Right lobe of liver (tissue), 6 donors: ENCODE measurements around the gene LPO. TPM values are rescaled to one million over a fixed set of nuclear protein-coding genes. Genes with fewer than 3 reads are reported as not detected.

Experiments
- ATAC-seq, 4 donors: fragments of 200-7000 bp; cut with Tn5 transposase; one replicate each; pipeline ENCODE4 v1.9.1; 2020; ENCODE audit warnings: mild to moderate bottlenecking in 4 of 4, moderate library complexity in 4 of 4
- DNase-seq, 3 donors: peaks; one replicate each; pipeline ENCODE4 v3.0.0-alpha.2; 2020
- H3K27ac ChIP-seq, 3 donors: fragments of 200-600 bp; one replicate each; pipeline ENCODE4 v1.8.0; 2022
- H3K27me3 ChIP-seq, 2 donors: fragments of 200-600 bp; one replicate each; pipeline ENCODE4 v1.8.0; 2022
- H3K36me3 ChIP-seq, 4 donors: fragments of 200-600 bp; sonication (generic) in 1 of 4; one replicate each; pipeline versions ENCODE4 v1.5.1 to v1.8.0; 2017 to 2022; ENCODE audit warnings: control low read depth in 1 of 4
- H3K4me1 ChIP-seq, 4 donors: fragments of 200-600 bp; sonication (generic) in 1 of 4; one replicate each; pipeline versions ENCODE4 v1.5.1 to v1.8.0; 2017 to 2022; ENCODE audit warnings: control low read depth in 1 of 4
- H3K4me3 ChIP-seq, 3 donors: fragments of 200-600 bp; one replicate each; pipeline ENCODE4 v1.8.0; 2022
- H3K9me3 ChIP-seq, 4 donors: fragments of 200-600 bp; sonication (generic) in 1 of 4; one replicate each; pipeline versions ENCODE4 v1.5.1 to v1.8.0; 2017 to 2022; ENCODE audit warnings: control low read depth in 1 of 4
- CTCF ChIP-seq, 4 donors: fragments of 200-600 bp in 3 of 4; fragments of 450-650 bp in 1 of 4; IDR thresholded peaks; one replicate each; pipeline versions ENCODE4 v1.5.1 to v1.8.0; 2016 to 2022; ENCODE audit warnings: antibody characterized with exemption in 4 of 4, mild to moderate bottlenecking in 2 of 4
- POLR2A ChIP-seq: fragments of 450-650 bp; IDR thresholded peaks from one replicate; pipeline ENCODE4 v1.6.1; 2017; ENCODE audit warnings: antibody characterized with exemption, mild to moderate bottlenecking
- WGBS: methylation state at CpG from one replicate; pipeline ENCODE4 v1.1.6; 2018; ENCODE audit warnings: low coverage, low lambda C conversion rate; ENCODE audit not compliant: insufficient coverage; ENCODE audit errors: missing lambda C conversion rate; 5-methylcytosine and 5-hydroxymethylcytosine counted together
- intact Hi-C, 2 donors: fragments of 100-400 bp; cut with DNase I; formaldehyde crosslinking; loops; one replicate each; pipeline versions ENCODE4 v1.11.2 to v1.14.1; 2022
- total RNA-seq, 6 experiments: library from RNA; depleted of rRNA in 2 of 6; stranded (reverse); fragments of >200 nt in 2 of 6; fragmentation: NEBNext Ultra II Directional in 3 of 6; extraction: Animal tissue kit (Norgen Biotek cat#: 25700) in 3 of 6; gene quantifications; one replicate each; pipeline versions ENCODE4 v1.1.0 to v1.2.4, GENCODE V29; 2016 to 2023
- donor health status: DM: no; HTN: yes; CAD: no.
- donor health status: DM: no; HTN: no; CAD: no.
- donor health status: DM: no; HTN: no; CAD: no.
- donor health status: DM: no; HTN: yes; CAD: no.
- donor health status: DM: no; HTN: yes; CAD: no.

The LPO gene
- total RNA-seq, 6 experiments from 2014 or later, result not detected

GRCh38 chr17:58279736-58280479 lies 41.5 kb downstream of the LPO start:
- Histone ChIP-seq H3K27ac (no peak overlapping the region), H3K36me3 (no peaks in the 10 kb centered on the region), H3K4me3 (no peak overlapping the region), H3K9me3 (no peaks in the 10 kb centered on the region), H3K4me1 (peaks cover 0 to 10% (median 0%) of the 10 kb centered on the region in 4 donors), H3K27me3 (no peaks in the 10 kb centered on the region)
- TF ChIP-seq POLR2A (no peak), CTCF (IDR thresholded peaks at IDR 0.05) (no peak)
- ATAC-seq (peak in 1 of 4 donors; percentile 4), DNase-seq (no peak)
- no CpG with 5 or more reads among the region's 16 CpGs for WGBS
- intact Hi-C loops, result no loop called here

GRCh38 chr17:58280480-58281217 lies 42.3 kb downstream of the LPO start, which contains the start of gene MPO:
Gene MPO, minus strand, starts transcription at chr17:58280935. Its CDS starts 177 bp downstream, at chr17:58280758.
- no peak for DNase-seq
- H3K4me3 ChIP-seq, result no peak within 1 kb of the TSS
- H3K27me3 ChIP-seq, result no peaks in the 10 kb centered on the region
- H3K36me3 ChIP-seq, result no peaks in the 10 kb centered on the region
- intact Hi-C loops, result no loop called here
- no peak for ATAC-seq
- 76% methylated on average over 3 of the region's 5 CpGs for WGBS
- no peak within 1 kb of the TSS for H3K27ac ChIP-seq
- H3K4me1 ChIP-seq, result peaks cover 0 to 10% (median 0%) of the 10 kb centered on the region in 4 donors
- TF ChIP-seq POLR2A (no peak), CTCF (IDR thresholded peaks at IDR 0.05) (no peak)
- no peaks in the 10 kb centered on the region for H3K9me3 ChIP-seq

- DNase-seq, result no peak
- WGBS, result 11% methylated on average over 2 of the region's 2 CpGs
- Histone ChIP-seq H3K36me3 (no peaks in the 10 kb centered on the region), H3K27ac (no peak overlapping the region), H3K9me3 (no peaks in the 10 kb centered on the region), H3K4me3 (no peak overlapping the region), H3K27me3 (no peaks in the 10 kb centered on the region), H3K4me1 (peaks cover 0 to 10% (median 0%) of the 10 kb centered on the region in 4 donors)
- no peak for TF ChIP-seq POLR2A
- TF ChIP-seq CTCF (IDR thresholded peaks at IDR 0.05), result no peak
- ATAC-seq, result no peak
- intact Hi-C loops, result no loop called here
Observed at GRCh38 chr17:58281511-58282011, 43.2 kb downstream of the LPO start.

- ATAC-seq, result no peak
- Histone ChIP-seq H3K9me3 (no peaks in the 10 kb centered on the region), H3K4me1 (peaks cover 0 to 10% (median 0%) of the 10 kb centered on the region in 4 donors), H3K36me3 (no peaks in the 10 kb centered on the region), H3K4me3 (no peak overlapping the region), H3K27me3 (no peaks in the 10 kb centered on the region), H3K27ac (no peak overlapping the region)
- 75% methylated on average over 5 of the region's 6 CpGs for WGBS
- DNase-seq, result no peak
- no peak for TF ChIP-seq POLR2A
- TF ChIP-seq CTCF (IDR thresholded peaks at IDR 0.05), result no peak
- intact Hi-C loops, result no loop called here
Observed at GRCh38 chr17:58282442-58282841, 44.1 kb downstream of the LPO start.
